GM19193 (cell line): ENCODE data around the gene PJA2.

Source experiments
- POLR2A ChIP-seq: IDR thresholded peaks from 4 replicates; pipeline ENCODE4 v1.6.1; 2011; ENCODE audit not compliant: insufficient read depth, insufficient read length; ENCODE audit errors: extremely low read depth

Gene PJA2

GRCh38 chr5:109309326-109310063 is 100.3 kb downstream of the PJA2 start:
- no peak for TF ChIP-seq POLR2A

- TF ChIP-seq POLR2A, result no peak
Measured at GRCh38 chr5:109307951-109308350, 101.8 kb downstream of the PJA2 start.

GRCh38 chr5:109307456-109307855 is 102.3 kb downstream of the PJA2 start:
- TF ChIP-seq POLR2A, result no peak

GRCh38 chr5:109305352-109305751 is 104.4 kb downstream of the PJA2 start:
- TF ChIP-seq POLR2A, result no peak

- no peak for TF ChIP-seq POLR2A
Measured at GRCh38 chr5:109304309-109304708, 105.5 kb downstream of the PJA2 start.

GRCh38 chr5:109300367-109300766 is 109.4 kb downstream of the PJA2 start:
- TF ChIP-seq POLR2A, result no peak

- TF ChIP-seq POLR2A, result no peak
Measured at GRCh38 chr5:109299557-109299956, 110.2 kb downstream of the PJA2 start.

GRCh38 chr5:109298794-109299193 is 111.0 kb downstream of the PJA2 start:
- TF ChIP-seq POLR2A, result no peak

- TF ChIP-seq POLR2A, result no peak
Measured at GRCh38 chr5:109297900-109298299, 111.9 kb downstream of the PJA2 start.

GRCh38 chr5:109291090-109291489 is 118.7 kb downstream of the PJA2 start:
- no peak for TF ChIP-seq POLR2A

- no peak for TF ChIP-seq POLR2A
Measured at GRCh38 chr5:109290231-109290630, 119.5 kb downstream of the PJA2 start.
